NT2/D1 (cell line): Measurements from ENCODE around the gene BMP15.

Experiments
- DNase-seq: peaks from one replicate; pipeline ENCODE4 v3.0.0-alpha.2; 2011; ENCODE audit warnings: low read depth, low spot score
- H3K27me3 ChIP-seq: 2 replicates; pipeline ENCODE4 v1.6.0; 2011; ENCODE audit warnings: mild to moderate bottlenecking; ENCODE audit not compliant: insufficient read length, insufficient read depth
- H3K36me3 ChIP-seq: 2 replicates; pipeline ENCODE4 v1.6.1; 2011; ENCODE audit warnings: mild to moderate bottlenecking, low read length, mixed read lengths; ENCODE audit not compliant: insufficient read depth, insufficient read length
- H3K4me1 ChIP-seq: 2 replicates; pipeline ENCODE4 v1.5.1; 2011; ENCODE audit not compliant: insufficient read depth, insufficient read length
- H3K4me3 ChIP-seq: 2 replicates; pipeline ENCODE4 v1.5.1; 2011; ENCODE audit warnings: low read depth; ENCODE audit not compliant: insufficient read length
- H3K9ac ChIP-seq: 2 replicates; pipeline ENCODE4 v1.6.0; 2011; ENCODE audit warnings: low read depth; ENCODE audit not compliant: insufficient read length
- H3K9me3 ChIP-seq: 2 replicates; pipeline ENCODE4 v1.5.1; 2011; ENCODE audit warnings: mild to moderate bottlenecking, low read length; ENCODE audit not compliant: insufficient read depth
- SUZ12 ChIP-seq: IDR thresholded peaks from 2 replicates; pipeline ENCODE4 v1.6.1; 2011; ENCODE audit not compliant: insufficient read length, insufficient read depth; ENCODE audit errors: extremely low read depth
- YY1 ChIP-seq: IDR thresholded peaks from 2 replicates; pipeline ENCODE4 v1.6.1; 2011; ENCODE audit not compliant: insufficient read length, insufficient read depth
- ZNF274 ChIP-seq: IDR thresholded peaks from 2 replicates; pipeline ENCODE4 v1.6.1; 2011; ENCODE audit warnings: mild to moderate bottlenecking, low read depth, low read length

Gene BMP15

DNA sequence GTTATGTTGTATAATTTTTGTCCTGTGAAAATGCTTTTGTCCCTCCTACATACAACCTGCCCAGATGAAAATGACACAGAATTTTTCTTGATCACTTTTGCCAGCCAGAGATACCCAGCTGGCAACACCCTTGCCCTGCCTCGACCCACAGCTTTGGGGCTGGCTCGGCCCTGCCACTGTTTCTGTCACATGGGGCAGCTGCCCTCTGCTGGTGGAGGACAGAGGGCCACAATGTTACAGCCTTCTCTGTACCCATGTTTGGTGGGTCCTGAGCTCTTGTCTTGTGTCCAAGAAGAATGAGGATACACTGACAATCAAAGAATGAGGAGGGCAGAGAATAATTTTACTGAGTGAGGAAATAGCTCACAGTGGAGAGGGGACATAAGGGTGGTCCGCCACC lies 31.1 kb downstream of the BMP15 start:
- Histone ChIP-seq H3K36me3 (no peaks in the 10 kb centered on the region), H3K9ac (no peak overlapping the region), H3K27me3 (no peaks in the 10 kb centered on the region), H3K4me1 (no peaks in the 10 kb centered on the region), H3K9me3 (peaks cover 11% of the 10 kb centered on the region; the same call in 1 of the 2 replicates), H3K4me3 (no peak overlapping the region)
- DNase-seq = no peak
- no peak for TF ChIP-seq SUZ12
- TF ChIP-seq ZNF274 = no peak
- no peak for TF ChIP-seq YY1

DNA sequence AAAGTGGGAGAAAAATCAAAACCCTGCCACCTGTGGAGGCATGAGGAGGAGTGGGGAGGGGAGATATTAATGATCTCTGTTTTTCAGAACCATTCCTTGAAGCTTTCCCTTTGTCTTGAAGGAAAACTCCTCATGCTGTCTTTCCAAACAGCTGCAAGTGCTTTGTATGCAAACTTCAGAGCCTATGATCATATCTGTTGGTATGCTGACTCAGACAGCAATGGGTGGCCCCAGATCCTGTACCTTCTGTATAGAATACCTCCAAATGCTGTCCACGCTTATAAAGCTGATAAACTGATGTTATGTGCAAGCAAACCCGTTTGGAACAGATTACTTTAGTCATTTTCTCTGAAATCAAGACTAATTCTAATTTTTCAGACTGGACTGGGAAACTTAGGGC lies 31.9 kb downstream of the BMP15 start:
- Histone ChIP-seq H3K9ac (no peak overlapping the region), H3K36me3 (no peaks in the 10 kb centered on the region), H3K4me3 (no peak overlapping the region), H3K27me3 (no peaks in the 10 kb centered on the region), H3K4me1 (no peaks in the 10 kb centered on the region), H3K9me3 (peaks cover 11% of the 10 kb centered on the region; the same call in 1 of the 2 replicates)
- DNase-seq = no peak
- TF ChIP-seq YY1 (no peak), ZNF274 (no peak), SUZ12 (no peak)

DNA sequence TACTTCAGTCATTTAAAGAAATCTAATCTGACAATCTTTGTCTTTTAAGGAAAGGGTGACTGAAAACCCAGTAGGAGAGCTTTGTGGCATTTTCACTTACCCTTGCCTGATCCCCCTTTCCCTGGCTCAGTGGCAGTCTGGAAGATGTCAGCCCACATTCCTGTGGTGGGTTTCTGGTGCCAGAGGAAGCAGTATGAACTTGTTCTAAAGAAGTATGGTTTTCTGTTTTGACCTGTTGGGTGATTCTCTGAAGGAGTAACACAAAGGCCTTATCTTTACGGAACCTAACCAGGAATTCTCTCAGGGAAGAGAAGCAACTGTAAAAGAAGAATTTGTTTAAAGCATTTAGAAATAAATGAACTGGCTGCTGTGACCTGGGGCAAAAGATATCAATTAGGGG lies 41.9 kb downstream of the BMP15 start:
- Histone ChIP-seq H3K27me3 (no peaks in the 10 kb centered on the region), H3K36me3 (no peaks in the 10 kb centered on the region), H3K4me3 (no peak overlapping the region), H3K9ac (no peak overlapping the region), H3K4me1 (no peaks in the 10 kb centered on the region), H3K9me3 (peaks cover 12% of the 10 kb centered on the region)
- TF ChIP-seq YY1 (no peak), SUZ12 (no peak), ZNF274 (no peak)
- no peak for DNase-seq

DNA sequence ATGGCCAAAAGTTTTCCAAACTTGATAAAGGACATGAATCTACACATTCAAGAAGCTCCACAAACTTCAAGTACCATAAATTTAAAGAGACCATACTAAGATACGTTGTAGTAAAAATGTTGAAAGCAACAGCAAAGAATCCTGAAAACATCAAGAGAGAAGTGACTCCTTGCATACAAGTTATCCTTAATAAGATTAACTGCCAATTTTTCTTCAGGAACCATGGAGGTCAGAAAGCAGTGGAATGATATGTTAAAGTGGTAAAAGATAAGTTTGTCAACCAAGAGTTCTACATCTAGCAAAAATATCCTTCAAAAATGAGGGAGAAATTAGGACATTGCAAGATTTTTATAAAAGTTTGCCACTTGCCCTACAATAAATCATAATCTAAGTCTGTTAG lies 43.3 kb downstream of the BMP15 start:
- Histone ChIP-seq H3K4me3 (no peak overlapping the region), H3K36me3 (no peaks in the 10 kb centered on the region), H3K27me3 (no peaks in the 10 kb centered on the region), H3K9ac (no peak overlapping the region), H3K9me3 (peaks cover 12% of the 10 kb centered on the region), H3K4me1 (no peaks in the 10 kb centered on the region)
- TF ChIP-seq SUZ12 = no peak
- no peak for TF ChIP-seq YY1
- DNase-seq = no peak

DNA sequence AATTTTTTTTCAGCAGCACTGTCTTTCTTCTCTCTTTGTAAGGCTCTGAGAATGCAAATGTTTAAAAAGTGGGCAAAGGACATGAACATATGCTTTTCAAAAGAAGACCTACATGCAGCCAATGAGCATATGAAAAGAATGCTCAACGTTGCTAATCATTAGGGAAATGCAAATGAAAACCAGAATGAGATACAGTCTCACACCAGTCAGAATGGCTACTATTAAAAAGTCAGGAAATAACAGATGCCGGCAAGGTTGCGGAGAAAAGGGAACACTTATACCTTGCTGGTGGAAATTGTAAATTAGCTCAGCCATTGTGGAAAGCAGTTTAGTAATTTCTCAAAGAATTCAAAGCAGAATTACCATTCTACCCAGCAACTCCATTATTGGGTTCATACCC lies 51.6 kb downstream of the BMP15 start:
- no peak overlapping the region for H3K9ac ChIP-seq
- H3K36me3 ChIP-seq = no peaks in the 10 kb centered on the region
- TF ChIP-seq YY1 = no peak
- TF ChIP-seq SUZ12 = no peak
- no peak for TF ChIP-seq ZNF274
- H3K4me1 ChIP-seq = no peaks in the 10 kb centered on the region
- H3K4me3 ChIP-seq = no peak overlapping the region
- H3K27me3 ChIP-seq = no peaks in the 10 kb centered on the region
- DNase-seq = no peak
- 0 out of 2 replicates have a peak, but pooled peaks cover 4% of the 10 kb centered on the region for H3K9me3 ChIP-seq

DNA sequence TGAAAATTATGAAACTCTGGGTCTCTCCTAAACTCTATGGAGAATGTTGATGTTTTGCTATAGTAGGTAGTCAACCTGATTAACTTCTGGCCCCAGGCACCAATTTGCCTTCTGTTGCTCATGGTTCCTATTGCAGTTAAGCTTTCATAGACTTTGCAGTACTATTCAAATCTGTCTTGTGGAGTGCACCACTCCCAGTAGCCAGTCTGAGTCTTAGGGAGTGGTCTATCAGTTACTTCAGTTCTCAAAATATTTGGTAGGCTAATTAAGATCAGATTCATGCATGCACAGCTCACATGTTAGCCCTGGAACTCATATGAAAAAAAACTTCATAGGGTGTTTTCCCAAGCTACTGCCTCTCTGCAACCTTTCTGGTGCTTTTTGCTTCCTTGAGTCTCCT lies 53.3 kb downstream of the BMP15 start:
- Histone ChIP-seq H3K4me3 (no peak overlapping the region), H3K9ac (no peak overlapping the region), H3K36me3 (no peaks in the 10 kb centered on the region), H3K9me3 (0 out of 2 replicates have a peak, but pooled peaks cover 4% of the 10 kb centered on the region), H3K4me1 (no peaks in the 10 kb centered on the region), H3K27me3 (no peaks in the 10 kb centered on the region)
- no peak for TF ChIP-seq ZNF274
- TF ChIP-seq YY1 = no peak
- TF ChIP-seq SUZ12 = no peak
- no peak for DNase-seq
